ENCODE results near the gene ITGB1.
"Not testable (repeated sequence)": the region's sequence is repeated elsewhere in the genome, so short reads cannot be mapped to it uniquely, and the experiment has no call there.

ITGB1 gene

GRCh38 chr10:32940321-32941301 is 17.4 kb downstream of the ITGB1 start:
- H3K27ac ChIP-seq, result peak overlapping the region; percentile 63
- no peak for DNase-seq (ENCODE audit: low read depth, low spot score)

- peak overlapping the region; percentile 63 for H3K27ac ChIP-seq
- no peak for DNase-seq (ENCODE audit: low read depth, low spot score)
These were observed 18.5 kb downstream of the ITGB1 start for GRCh38 chr10:32939296-32940111.

DNA sequence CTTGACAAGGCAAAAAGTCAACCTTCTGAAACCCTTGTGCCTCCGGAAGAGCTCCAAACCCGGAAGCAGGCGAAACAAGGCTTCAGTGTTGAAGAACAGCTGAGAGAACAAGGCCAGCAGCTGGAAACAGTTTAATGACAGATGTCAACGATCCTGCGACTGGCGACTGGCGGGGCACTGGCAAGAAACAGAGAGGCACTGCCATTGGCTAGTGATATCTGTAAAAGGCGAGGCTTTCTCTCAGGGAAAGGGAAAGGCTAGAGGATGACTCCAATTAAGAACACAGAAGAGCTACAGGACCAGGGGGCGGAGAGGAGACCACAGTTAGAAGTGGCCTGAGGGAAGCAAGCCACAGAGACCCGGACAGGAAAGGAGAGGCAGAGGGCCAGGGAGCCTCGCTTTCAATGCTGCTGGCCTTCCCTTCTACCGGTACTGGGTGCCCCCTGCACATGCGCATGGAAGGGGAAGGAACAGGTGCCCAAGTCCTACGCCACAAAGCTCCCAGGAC is 19.4 kb downstream of the ITGB1 start:
- no peak for DNase-seq (ENCODE audit: low read depth, low spot score)
- peak overlapping the region; percentile 63 for H3K27ac ChIP-seq

- DNase-seq (ENCODE audit: low read depth, low spot score), result no peak
- H3K27ac ChIP-seq, result peak overlapping the region; percentile 63
These were observed 20.1 kb downstream of the ITGB1 start for GRCh38 chr10:32937911-32938424.

- DNase-seq (ENCODE audit: low read depth, low spot score), result no peak
- H3K27ac ChIP-seq, result peak overlapping the region; percentile 6
These were observed 25.8 kb downstream of the ITGB1 start for GRCh38 chr10:32932225-32932729.

- no peak for DNase-seq (ENCODE audit: low read depth, low spot score)
- H3K27ac ChIP-seq, result peak overlapping the region; percentile 6
These were observed 26.4 kb downstream of the ITGB1 start for GRCh38 chr10:32931593-32931992.

GRCh38 chr10:32930036-32930435 is 28.0 kb downstream of the ITGB1 start:
- no peak for DNase-seq (ENCODE audit: low read depth, low spot score)

GRCh38 chr10:32929634-32930033 is 28.4 kb downstream of the ITGB1 start:
- H3K27ac ChIP-seq, result peak overlapping the region; percentile 7
- DNase-seq (ENCODE audit: low read depth, low spot score), result peak; percentile 50

More at GRCh38 chr10:32930036-32930435, 28.0 kb downstream of the ITGB1 start:
- peak overlapping the region; percentile 7 for H3K27ac ChIP-seq

- no peak overlapping the region for H3K27ac ChIP-seq
- DNase-seq (ENCODE audit: low read depth, low spot score), result no peak
These were observed 30.3 kb downstream of the ITGB1 start for GRCh38 chr10:32927750-32928149.

DNA sequence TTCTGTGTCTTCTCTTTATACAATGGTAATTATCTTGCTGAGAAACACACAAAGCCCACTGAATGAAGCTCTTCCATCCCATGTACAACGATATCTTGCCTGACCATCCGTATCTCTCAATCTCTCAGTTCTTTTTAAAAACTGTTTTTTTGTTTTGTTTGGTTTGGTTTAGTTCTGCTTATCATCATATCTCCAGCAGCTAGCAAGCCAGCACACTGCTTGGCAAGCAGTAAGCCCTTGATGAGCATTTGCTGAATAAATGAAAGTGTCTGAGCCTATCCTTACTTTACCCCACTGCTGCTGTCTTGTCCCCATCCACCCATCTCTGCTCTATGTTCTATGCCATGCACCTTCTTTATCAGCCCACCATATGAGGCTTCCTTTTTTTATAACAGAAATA is 34.2 kb downstream of the ITGB1 start:
- DNase-seq (ENCODE audit: low read depth, low spot score), result no peak
- no peak overlapping the region for H3K27ac ChIP-seq

DNA sequence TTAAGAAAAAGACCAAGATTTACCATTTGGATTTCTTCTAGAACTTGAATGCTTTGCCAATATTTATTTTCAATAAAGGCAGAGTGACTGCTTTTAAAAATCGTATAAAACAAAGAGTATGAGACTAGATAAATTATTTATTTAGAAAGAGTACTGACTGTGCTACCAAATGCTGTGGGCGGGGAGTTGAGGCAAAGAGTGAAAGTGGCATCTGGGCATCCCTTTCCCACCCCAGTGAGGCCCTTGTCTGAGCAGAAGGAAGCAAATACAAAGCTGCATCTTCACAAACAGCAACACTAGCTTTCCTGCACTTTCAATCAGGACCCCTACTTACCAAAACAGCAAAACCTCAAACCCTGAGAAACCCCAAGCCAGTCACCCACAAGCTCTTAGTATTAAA is 34.9 kb downstream of the ITGB1 start:
- no peak for DNase-seq (ENCODE audit: low read depth, low spot score)
- H3K27ac ChIP-seq, result peak overlapping the region; percentile 9

DNA sequence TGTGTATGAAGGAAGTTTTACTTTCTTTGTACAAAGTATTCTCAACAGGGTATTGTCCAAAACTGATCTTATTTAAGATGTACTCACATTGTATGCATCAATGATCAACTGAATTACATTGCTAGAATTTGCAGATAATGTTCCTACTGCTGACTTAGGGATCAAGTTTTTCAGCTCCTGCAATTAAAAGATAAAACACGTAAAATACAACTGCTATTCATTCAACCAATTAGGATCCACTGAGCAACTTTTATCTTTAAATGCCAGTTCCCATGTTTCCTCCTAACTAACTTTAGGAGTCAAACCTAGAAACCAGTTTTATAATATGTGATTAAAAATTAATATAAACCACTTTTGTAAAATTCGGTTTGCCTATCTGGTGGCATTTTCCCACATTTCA is 35.9 kb downstream of the ITGB1 start:
- H3K27ac ChIP-seq, result no peak overlapping the region
- DNase-seq (ENCODE audit: low read depth, low spot score), result no peak

DNA sequence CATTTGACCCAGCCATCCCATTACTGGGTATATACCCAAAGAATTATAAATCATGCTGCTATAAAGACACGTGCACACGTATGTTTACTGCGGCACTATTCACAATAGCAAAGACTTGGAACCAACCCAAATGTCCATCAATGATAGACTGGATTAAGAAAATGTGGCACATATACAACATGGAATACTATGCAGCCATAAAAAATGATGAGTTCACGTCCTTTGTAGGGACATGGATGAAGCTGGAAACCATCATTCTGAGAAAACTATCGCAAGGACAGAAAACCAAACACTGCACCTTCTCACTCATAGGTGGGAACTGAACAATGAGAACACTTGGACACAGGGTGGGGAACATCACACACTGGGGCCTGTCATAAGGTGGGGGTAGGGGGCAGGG is 40.2 kb downstream of the ITGB1 start:
- DNase-seq (ENCODE audit: low read depth, low spot score), result not testable (repeated sequence)

GRCh38 chr10:32911285-32912016 is 46.6 kb downstream of the ITGB1 start:
- H3K27ac ChIP-seq, result no peak overlapping the region
- DNase-seq (ENCODE audit: low read depth, low spot score), result no peak

More for the DNA sequence above, 40.2 kb downstream of the ITGB1 start:
- H3K27ac ChIP-seq, result not testable (repeated sequence)

DNA sequence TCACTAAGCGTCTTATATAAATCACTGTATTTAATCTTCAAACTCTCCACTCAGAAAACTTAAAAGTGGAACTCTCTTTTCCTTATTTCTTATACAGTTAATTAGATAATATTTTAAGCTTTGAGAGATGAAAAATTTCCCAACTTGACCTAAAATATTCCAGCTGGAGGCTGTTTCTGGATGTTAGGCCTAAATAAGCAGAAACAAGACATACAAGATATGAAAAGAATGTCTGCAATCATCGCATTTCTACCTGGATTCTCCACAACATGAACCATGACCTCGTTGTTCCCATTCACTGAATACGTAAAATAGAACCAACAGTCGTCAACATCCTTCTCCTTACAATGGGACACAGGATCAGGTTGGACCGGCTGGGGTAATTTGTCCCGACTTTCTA is 48.1 kb downstream of the ITGB1 start:
- DNase-seq (ENCODE audit: low read depth, low spot score); H3K27ac ChIP-seq: not testable (repeated sequence)

DNA sequence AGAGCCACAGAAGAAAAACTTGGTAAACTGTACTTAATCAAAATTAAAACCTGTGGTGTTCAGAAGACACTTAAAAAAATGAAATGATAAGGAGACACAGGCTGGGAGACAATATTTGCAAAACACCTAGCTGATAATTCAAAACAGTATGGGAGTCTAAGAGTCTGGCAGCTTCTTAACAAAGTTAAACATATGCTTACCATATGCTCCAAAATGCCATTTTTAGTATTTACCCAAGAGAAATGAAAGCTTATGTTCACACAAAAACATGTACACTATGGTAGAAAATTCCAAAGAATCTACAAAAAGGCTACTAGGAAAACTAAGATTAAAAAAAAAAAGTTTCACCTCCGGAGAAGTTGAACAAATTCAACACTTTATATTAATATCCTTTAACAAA is 48.6 kb downstream of the ITGB1 start:
- peak overlapping the region; percentile 16 for H3K27ac ChIP-seq
- no peak for DNase-seq (ENCODE audit: low read depth, low spot score)

- DNase-seq (ENCODE audit: low read depth, low spot score), result no peak
- no peak overlapping the region for H3K27ac ChIP-seq
These were observed 51.4 kb downstream of the ITGB1 start for GRCh38 chr10:32906595-32906994.

DNA sequence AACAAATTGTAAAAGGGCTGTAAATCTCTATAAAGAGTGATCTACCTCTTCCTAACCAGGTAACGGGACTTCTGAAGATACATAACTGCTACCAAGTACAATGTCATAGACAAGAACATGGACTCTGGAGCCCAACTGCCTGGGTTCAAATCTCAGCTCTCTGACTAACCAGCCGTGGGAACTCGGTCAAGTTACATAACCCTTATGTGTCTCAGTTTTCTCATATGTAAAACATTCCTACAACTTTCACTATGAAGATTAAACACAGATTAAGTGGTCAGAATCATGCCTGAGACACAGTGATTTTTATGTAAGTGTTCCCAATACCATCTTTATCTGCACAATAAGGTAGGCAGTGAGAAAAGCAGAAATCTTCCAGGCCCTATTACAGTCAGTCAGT is 52.6 kb downstream of the ITGB1 start:
- DNase-seq (ENCODE audit: low read depth, low spot score), result no peak
- no peak overlapping the region for H3K27ac ChIP-seq

- H3K27ac ChIP-seq, result no peak overlapping the region
- DNase-seq (ENCODE audit: low read depth, low spot score), result no peak
These were observed 56.2 kb downstream of the ITGB1 start for GRCh38 chr10:32901815-32902214.

Measured in epithelial cell of prostate (primary cell).